SKM-1 treated with dmso at 0.1 percent for 144 hours (cell line): ENCODE data around the gene ENDOV.

Source experiments
- DNase-seq: peaks from one replicate; lab custom pipeline; 2025; ENCODE audit not compliant: unreplicated experiment; lab: John Stamatoyannopoulos, UW

Gene ENDOV

GRCh38 chr17:80480248-80480647 lies 65.3 kb downstream of the ENDOV start:
- DNase-seq: no peak

GRCh38 chr17:80481284-80482057 lies 66.5 kb downstream of the ENDOV start:
- DNase-seq: no peak

- DNase-seq: no peak
Observed at GRCh38 chr17:80482058-80482318, 67.0 kb downstream of the ENDOV start.

GRCh38 chr17:80482555-80483308 lies 67.8 kb downstream of the ENDOV start:
- no peak for DNase-seq

- no peak for DNase-seq
Observed at GRCh38 chr17:80485846-80486245, 70.9 kb downstream of the ENDOV start.

GRCh38 chr17:80486692-80487091 lies 71.7 kb downstream of the ENDOV start:
- DNase-seq: no peak

- no peak for DNase-seq
Observed at GRCh38 chr17:80487511-80487910, 72.5 kb downstream of the ENDOV start.
